C4-2B (cell line): Measurements from ENCODE around the gene TMEM11.

Experiments used
- H3K27ac ChIP-seq: fragments of 450-650 bp; 2 replicates; pipeline ENCODE4 v1.5.1; 2017
- CTCF ChIP-seq: fragments of 450-650 bp; conservative IDR thresholded peaks from 2 replicates; pipeline ENCODE4 v1.5.1; 2017; ENCODE audit warnings: mild to moderate bottlenecking
- ZFX ChIP-seq: fragments of 450-650 bp; IDR thresholded peaks from 2 replicates; pipeline ENCODE4 v1.6.1; 2017

The TMEM11 gene

DNA sequence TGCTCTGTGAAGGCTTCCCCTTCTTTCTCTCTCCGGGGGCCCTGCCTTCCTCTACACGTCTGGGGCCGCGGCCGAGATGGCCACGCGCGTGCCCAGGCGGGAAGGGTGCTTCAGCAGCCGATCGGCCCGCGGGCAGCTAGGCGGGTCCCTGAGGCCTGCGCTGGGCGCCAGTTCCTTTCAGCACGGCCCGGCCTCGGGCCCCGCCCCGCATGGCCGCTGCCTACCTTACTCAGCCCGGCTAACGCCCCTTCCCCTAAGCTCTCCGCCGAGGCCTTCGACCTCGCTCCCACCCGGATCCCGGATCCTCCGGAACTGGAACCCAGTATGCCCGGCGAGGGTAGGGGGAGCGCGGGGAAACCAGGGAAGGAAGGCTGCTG lies 335 bp downstream of the TMEM11 start:
- TF ChIP-seq CTCF (no peak), ZFX (peak; percentile 94)
- peak overlapping the region; percentile 100 for H3K27ac ChIP-seq

DNA sequence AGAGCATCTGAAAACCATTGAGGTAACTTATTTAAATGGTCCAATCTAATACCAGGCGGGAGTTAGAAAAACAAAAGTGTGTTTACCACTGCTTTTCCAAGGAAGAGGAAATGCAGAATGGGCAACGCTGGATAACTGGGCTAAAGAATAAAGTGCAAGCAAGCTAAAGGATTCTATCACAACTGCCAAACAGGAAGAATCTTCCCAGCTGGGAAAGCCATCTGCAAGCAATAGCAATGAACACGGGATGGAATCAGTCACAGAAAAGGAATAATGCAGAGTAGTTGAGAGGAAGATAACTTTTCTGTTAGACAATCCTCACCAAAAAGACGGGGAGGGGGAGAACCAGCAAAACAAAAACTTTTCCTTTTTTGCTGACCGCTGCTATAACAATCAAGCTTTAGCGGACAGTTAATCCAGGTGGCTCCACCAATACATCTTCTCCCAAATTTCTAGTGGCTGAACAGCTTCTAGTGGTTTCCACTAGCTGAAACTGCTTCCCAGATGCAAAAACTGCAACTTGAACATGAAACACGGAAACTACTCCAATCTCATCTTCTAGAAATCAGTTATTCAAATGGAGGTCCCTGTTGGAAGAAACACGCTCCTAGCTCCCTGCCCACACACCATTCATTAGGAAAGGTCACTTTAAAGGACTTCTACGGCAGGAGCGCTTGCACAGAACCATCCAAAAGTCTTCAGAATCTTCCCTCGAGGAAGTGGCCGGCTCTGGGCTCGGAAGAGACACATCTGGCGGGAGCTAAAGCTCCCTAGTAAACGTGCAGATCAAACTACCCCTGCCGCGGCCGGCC lies 929 bp downstream of the TMEM11 start:
- peak overlapping the region; percentile 100 for H3K27ac ChIP-seq
- TF ChIP-seq CTCF (no peak), ZFX (no peak)

DNA sequence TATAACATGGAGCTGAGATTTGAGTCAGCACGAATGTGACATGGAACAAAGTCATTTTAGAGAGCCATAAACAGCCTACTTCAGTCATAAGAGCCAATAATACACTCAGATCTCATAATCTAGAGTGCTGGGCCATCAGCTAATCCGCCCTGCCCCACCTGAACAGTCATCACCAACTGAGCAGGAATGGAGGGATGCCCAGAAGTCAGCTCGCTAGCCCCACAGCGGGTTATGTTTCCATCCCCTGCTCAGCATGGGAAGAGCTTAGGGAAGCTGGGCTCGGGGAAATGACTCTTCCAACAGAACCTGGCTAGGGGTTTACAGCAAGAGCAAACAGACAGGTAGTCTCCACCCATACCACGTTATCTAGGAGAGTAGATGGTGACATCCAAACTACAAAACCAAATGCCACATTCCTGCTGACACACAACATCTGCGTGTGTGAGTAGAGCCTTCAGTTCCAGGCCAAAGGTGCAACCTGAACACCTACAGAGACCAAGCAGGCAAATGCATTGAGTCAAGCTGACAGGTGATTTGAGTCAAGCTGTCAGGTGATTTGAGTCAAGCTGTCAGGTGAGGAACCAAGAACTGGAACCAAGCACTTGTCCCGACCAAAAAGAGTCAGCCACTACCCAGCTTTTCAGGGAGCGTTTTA lies 2.0 kb downstream of the TMEM11 start:
- TF ChIP-seq CTCF (no peak), ZFX (no peak)
- no peak overlapping the region for H3K27ac ChIP-seq

DNA sequence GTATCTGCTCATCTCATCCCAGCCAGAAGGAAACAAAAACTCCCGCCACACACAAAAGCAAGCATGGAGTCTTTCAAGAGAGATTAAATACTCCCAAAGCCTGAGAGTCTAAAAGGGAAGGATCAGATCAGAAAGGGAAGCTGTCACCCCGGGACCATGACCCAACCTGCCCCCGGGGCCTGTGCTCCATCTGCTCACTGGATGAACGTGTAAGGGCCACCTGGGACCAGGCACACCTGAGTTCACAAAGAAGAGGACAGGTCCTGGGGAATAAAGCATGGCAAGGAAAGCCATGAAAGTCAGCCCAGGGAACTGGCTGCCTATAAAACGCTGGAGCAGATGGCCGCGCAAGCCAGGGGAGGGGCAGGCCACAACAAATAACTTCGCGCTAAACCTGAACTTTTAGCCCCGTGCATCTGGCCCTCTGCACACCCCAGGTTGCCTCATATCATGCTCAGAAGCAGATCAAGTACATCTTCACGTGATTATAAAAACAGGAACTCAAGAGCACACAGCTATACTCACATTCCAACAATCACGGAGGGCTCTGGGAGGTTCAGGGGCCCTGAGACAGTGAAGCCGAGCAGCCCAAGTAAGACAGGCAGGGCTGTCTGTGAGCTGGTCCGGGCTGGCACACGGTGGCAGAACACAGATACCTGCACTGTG lies 3.4 kb downstream of the TMEM11 start:
- TF ChIP-seq CTCF (no peak), ZFX (no peak)
- no peak overlapping the region for H3K27ac ChIP-seq

- TF ChIP-seq CTCF (no peak), ZFX (no peak)
- no peak overlapping the region for H3K27ac ChIP-seq
These were observed 4.3 kb downstream of the TMEM11 start for GRCh38 chr17:21209511-21210175.

DNA sequence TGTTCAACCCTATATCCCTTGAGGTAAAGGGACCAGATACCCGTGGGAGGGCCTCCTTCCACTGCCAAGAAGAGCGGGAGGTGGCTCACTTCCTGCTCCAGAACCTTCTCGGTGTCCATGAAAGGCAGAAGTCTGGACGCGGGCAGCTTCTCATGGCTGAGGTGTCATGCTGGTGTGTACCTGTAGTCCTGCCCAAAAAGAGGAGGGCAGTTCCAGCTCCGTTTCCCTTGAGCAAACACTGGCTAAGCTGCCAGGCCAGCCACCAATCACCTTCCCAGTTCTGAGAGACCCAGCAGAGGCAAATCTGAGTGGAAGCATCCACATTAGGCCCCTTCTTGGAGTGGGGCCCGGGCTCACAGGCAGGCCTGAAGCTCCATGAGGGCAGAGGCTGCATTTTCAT lies 5.6 kb downstream of the TMEM11 start:
- H3K27ac ChIP-seq = peak overlapping the region; percentile 4; the same call in 1 of the 2 replicates
- TF ChIP-seq CTCF (no peak), ZFX (no peak)
